Fibroblast of the aortic adventitia (primary cell): Measurements from ENCODE around the gene EPHA10. TPM values are rescaled to one million over a fixed set of nuclear protein-coding genes. Genes with fewer than 3 reads are reported as not detected.

ENCODE experiments used
- DNase-seq: peaks from one replicate; pipeline ENCODE4 v3.0.0-alpha.2; 2010; ENCODE audit warnings: low read depth
- H3K4me3 ChIP-seq: 2 replicates; pipeline ENCODE4 v1.5.1; 2011; ENCODE audit warnings: low read depth, mild to moderate bottlenecking, control low read depth, low read length, moderate library complexity
- CTCF ChIP-seq: IDR thresholded peaks from 2 replicates; pipeline ENCODE4 v1.5.1; 2011; ENCODE audit warnings: mild to moderate bottlenecking, low read length, control low read depth, inconsistent platforms; ENCODE audit not compliant: insufficient read depth
- total RNA-seq: library from RNA; depleted of rRNA; stranded (reverse); fragments of >200 nt; gene quantifications from 2 replicates; pipeline ENCODE4 v1.2.3, GENCODE V29; 2012; ENCODE audit warnings: low replicate concordance

The EPHA10 gene
- total RNA-seq, 1 donor: not detected

DNA sequence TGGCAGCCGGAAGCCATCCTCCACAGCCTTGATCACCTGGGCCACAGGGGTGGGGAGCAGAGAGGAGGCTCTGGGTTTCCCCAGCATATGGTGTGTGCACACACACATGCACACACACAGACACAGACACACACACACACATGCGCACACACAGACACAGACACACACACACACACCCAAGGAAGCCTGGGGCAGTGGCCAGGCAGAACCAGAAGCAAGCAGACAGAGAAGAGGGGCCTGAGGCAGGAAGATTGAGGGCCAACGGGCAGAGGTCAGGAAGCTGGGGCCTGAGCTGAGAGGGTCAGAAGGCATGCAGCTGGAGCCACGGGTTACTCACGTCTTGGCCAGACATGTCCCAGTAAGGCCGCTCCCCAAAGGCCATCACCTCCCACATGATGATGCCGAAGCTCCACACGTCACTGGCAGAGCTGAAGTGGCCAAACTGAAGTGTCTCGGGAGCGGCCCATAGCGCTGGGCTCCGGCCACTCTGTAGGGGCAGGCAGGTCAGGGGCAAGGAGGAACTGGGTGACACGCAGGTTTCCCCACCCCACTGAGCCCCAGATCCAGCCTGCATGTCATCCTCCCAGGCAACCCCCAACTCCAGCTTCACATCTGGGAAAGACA is 45.2 kb downstream of the EPHA10 start:
- no peak overlapping the region for H3K4me3 ChIP-seq
- no peak for DNase-seq

GRCh38 chr1:37718901-37719571 is 45.9 kb downstream of the EPHA10 start:
- DNase-seq: no peak
- no peak overlapping the region for H3K4me3 ChIP-seq
- TF ChIP-seq CTCF: no peak

More for the DNA sequence above, 45.2 kb downstream of the EPHA10 start:
- TF ChIP-seq CTCF: no peak

- TF ChIP-seq CTCF: no peak
- no peak for DNase-seq
- H3K4me3 ChIP-seq: no peak overlapping the region
These were observed 46.6 kb downstream of the EPHA10 start for GRCh38 chr1:37718181-37718900.

DNA sequence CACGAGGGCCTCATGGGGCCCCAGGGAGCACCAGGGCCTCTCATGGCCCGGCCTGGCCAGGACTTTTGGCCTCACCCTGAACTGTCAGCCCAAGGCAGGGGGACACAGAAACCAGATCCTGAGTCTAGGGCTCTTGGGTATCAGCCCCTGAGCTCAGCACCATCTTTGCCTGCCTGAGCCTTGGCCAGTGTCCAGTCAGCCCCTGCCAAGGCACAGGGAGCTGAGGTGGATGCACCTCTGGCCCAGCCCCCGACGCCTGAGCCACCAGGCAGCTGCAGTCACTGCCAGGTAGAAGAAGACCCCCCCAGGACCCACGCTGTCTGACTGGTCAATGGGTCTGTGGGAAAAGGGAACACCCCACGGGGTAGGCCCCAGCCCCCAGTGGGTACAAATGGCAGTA is 47.3 kb downstream of the EPHA10 start:
- TF ChIP-seq CTCF: no peak
- H3K4me3 ChIP-seq: no peak overlapping the region
- DNase-seq: no peak

GRCh38 chr1:37716321-37716720 is 48.6 kb downstream of the EPHA10 start:
- no peak for TF ChIP-seq CTCF
- H3K4me3 ChIP-seq: no peak overlapping the region
- no peak for DNase-seq

GRCh38 chr1:37714689-37715088 is 50.2 kb downstream of the EPHA10 start:
- DNase-seq: no peak
- TF ChIP-seq CTCF: no peak
- no peak overlapping the region for H3K4me3 ChIP-seq
